Measurements from ENCODE around the gene DUS1L. TPM values are rescaled to one million over a fixed set of nuclear protein-coding genes. Genes with fewer than 3 reads are reported as not detected.
A peak's percentile ranks its signal among the peaks of the same experiment; 100 is the strongest.

The DUS1L gene
- total and polyA plus RNA-seq, 2 experiments from 2014 or later = 66.0 to 122 TPM

DNA sequence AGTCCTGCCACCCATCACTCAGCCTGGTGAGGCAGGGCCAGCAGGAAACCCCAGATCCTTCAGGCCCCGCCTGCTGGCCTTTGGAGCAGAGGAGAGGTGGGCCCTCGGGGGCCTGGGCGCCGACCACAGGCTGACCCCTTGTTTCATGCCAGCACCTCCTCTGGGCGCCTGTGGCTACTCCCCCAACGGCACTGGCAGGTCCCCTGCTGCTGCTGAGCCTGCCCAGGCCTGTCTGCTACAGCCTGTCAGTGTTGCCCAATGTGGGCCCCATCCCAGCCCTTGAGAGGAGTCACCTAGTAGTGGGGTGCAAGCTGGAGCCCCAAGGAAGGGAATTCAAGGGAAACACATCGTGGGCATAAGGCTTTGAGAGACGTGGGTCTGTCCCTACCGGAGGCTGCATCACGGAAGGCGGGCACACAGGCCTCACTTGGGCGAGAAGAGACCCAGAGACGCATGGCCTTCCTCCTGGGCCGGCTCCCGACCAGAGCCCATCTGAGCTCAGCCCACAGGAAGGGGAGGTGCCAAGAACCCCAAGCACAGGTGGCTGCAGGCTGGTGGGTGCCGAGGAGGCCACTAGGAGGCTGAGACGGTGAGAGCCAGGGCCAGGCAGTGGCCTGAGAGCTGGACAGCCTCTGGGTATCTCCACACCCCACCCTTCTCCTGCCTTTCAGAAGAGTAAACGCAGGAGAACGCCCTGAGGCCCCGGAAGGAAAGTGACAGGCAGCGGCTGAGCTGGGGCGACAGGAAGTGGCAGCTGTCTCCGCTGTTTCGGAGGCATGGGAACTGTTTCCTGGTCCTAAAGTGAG is 40.5 kb upstream of the DUS1L start:
- 0 out of 2 replicates have a peak, but pooled peaks cover 6% of the 10 kb centered on the region for H3F3A ChIP-seq (replicated peaks; ENCODE audit: low read depth)
- no peak for TF ChIP-seq EZH2 (IDR thresholded peaks at IDR 0.05; ENCODE audit: low read depth, unreplicated experiment)
- TF ChIP-seq ZNF114 (CRISPR knock-in tag; IDR thresholded peaks at IDR 0.05) = no peak
- TF ChIP-seq, protein P1, sequence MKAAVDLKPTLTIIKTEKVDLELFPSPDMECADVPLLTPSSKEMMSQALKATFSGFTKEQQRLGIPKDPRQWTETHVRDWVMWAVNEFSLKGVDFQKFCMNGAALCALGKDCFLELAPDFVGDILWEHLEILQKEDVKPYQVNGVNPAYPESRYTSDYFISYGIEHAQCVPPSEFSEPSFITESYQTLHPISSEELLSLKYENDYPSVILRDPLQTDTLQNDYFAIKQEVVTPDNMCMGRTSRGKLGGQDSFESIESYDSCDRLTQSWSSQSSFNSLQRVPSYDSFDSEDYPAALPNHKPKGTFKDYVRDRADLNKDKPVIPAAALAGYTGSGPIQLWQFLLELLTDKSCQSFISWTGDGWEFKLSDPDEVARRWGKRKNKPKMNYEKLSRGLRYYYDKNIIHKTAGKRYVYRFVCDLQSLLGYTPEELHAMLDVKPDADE (IDR thresholded peaks at IDR 0.05) = no peak
- TF ChIP-seq, protein P2, sequence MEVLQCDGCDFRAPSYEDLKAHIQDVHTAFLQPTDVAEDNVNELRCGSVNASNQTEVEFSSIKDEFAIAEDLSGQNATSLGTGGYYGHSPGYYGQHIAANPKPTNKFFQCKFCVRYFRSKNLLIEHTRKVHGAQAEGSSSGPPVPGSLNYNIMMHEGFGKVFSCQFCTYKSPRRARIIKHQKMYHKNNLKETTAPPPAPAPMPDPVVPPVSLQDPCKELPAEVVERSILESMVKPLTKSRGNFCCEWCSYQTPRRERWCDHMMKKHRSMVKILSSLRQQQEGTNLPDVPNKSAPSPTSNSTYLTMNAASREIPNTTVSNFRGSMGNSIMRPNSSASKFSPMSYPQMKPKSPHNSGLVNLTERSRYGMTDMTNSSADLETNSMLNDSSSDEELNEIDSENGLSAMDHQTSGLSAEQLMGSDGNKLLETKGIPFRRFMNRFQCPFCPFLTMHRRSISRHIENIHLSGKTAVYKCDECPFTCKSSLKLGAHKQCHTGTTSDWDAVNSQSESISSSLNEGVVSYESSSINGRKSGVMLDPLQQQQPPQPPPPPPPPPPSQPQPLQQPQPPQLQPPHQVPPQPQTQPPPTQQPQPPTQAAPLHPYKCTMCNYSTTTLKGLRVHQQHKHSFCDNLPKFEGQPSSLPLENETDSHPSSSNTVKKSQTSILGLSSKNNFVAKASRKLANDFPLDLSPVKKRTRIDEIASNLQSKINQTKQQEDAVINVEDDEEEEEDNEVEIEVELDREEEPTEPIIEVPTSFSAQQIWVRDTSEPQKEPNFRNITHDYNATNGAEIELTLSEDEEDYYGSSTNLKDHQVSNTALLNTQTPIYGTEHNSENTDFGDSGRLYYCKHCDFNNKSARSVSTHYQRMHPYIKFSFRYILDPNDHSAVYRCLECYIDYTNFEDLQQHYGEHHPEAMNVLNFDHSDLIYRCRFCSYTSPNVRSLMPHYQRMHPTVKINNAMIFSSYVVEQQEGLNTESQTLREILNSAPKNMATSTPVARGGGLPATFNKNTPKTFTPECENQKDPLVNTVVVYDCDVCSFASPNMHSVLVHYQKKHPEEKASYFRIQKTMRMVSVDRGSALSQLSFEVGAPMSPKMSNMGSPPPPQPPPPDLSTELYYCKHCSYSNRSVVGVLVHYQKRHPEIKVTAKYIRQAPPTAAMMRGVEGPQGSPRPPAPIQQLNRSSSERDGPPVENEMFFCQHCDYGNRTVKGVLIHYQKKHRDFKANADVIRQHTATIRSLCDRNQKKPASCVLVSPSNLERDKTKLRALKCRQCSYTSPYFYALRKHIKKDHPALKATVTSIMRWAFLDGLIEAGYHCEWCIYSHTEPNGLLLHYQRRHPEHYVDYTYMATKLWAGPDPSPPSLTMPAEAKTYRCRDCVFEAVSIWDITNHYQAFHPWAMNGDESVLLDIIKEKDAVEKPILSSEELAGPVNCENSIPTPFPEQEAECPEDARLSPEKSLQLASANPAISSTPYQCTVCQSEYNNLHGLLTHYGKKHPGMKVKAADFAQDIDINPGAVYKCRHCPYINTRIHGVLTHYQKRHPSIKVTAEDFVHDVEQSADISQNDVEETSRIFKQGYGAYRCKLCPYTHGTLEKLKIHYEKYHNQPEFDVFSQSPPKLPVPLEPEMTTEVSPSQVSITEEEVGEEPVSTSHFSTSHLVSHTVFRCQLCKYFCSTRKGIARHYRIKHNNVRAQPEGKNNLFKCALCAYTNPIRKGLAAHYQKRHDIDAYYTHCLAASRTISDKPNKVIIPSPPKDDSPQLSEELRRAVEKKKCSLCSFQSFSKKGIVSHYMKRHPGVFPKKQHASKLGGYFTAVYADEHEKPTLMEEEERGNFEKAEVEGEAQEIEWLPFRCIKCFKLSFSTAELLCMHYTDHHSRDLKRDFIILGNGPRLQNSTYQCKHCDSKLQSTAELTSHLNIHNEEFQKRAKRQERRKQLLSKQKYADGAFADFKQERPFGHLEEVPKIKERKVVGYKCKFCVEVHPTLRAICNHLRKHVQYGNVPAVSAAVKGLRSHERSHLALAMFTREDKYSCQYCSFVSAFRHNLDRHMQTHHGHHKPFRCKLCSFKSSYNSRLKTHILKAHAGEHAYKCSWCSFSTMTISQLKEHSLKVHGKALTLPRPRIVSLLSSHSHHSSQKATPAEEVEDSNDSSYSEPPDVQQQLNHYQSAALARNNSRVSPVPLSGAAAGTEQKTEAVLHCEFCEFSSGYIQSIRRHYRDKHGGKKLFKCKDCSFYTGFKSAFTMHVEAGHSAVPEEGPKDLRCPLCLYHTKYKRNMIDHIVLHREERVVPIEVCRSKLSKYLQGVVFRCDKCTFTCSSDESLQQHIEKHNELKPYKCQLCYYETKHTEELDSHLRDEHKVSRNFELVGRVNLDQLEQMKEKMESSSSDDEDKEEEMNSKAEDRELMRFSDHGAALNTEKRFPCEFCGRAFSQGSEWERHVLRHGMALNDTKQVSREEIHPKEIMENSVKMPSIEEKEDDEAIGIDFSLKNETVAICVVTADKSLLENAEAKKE (CRISPR knock-in tag; IDR thresholded peaks at IDR 0.05) = no peak
- TF ChIP-seq, protein P3, sequence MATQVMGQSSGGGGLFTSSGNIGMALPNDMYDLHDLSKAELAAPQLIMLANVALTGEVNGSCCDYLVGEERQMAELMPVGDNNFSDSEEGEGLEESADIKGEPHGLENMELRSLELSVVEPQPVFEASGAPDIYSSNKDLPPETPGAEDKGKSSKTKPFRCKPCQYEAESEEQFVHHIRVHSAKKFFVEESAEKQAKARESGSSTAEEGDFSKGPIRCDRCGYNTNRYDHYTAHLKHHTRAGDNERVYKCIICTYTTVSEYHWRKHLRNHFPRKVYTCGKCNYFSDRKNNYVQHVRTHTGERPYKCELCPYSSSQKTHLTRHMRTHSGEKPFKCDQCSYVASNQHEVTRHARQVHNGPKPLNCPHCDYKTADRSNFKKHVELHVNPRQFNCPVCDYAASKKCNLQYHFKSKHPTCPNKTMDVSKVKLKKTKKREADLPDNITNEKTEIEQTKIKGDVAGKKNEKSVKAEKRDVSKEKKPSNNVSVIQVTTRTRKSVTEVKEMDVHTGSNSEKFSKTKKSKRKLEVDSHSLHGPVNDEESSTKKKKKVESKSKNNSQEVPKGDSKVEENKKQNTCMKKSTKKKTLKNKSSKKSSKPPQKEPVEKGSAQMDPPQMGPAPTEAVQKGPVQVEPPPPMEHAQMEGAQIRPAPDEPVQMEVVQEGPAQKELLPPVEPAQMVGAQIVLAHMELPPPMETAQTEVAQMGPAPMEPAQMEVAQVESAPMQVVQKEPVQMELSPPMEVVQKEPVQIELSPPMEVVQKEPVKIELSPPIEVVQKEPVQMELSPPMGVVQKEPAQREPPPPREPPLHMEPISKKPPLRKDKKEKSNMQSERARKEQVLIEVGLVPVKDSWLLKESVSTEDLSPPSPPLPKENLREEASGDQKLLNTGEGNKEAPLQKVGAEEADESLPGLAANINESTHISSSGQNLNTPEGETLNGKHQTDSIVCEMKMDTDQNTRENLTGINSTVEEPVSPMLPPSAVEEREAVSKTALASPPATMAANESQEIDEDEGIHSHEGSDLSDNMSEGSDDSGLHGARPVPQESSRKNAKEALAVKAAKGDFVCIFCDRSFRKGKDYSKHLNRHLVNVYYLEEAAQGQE (IDR thresholded peaks at IDR 0.05; ENCODE audit: unreplicated experiment) = no peak
- TF ChIP-seq JUNB (IDR thresholded peaks at IDR 0.05; ENCODE audit: unreplicated experiment) = no peak
- peak; percentile 61 for TF ChIP-seq POLR2AphosphoS5 (IDR thresholded peaks at IDR 0.05; ENCODE audit: low read depth)
- TF ChIP-seq STAT1 (IDR thresholded peaks at IDR 0.05; ENCODE audit: unreplicated experiment) = no peak
- no peak for TF ChIP-seq CREB1 (CRISPR knock-in tag; IDR thresholded peaks at IDR 0.05; ENCODE audit: low read depth)
- TF ChIP-seq, protein P4, sequence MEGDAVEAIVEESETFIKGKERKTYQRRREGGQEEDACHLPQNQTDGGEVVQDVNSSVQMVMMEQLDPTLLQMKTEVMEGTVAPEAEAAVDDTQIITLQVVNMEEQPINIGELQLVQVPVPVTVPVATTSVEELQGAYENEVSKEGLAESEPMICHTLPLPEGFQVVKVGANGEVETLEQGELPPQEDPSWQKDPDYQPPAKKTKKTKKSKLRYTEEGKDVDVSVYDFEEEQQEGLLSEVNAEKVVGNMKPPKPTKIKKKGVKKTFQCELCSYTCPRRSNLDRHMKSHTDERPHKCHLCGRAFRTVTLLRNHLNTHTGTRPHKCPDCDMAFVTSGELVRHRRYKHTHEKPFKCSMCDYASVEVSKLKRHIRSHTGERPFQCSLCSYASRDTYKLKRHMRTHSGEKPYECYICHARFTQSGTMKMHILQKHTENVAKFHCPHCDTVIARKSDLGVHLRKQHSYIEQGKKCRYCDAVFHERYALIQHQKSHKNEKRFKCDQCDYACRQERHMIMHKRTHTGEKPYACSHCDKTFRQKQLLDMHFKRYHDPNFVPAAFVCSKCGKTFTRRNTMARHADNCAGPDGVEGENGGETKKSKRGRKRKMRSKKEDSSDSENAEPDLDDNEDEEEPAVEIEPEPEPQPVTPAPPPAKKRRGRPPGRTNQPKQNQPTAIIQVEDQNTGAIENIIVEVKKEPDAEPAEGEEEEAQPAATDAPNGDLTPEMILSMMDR (conservative IDR thresholded peaks at IDR 0.05; ENCODE audit: low read depth in 2 of 2) = peak; percentile 46 to 52
- no peaks in the 10 kb centered on the region for H3K9me2 ChIP-seq (ENCODE audit: insufficient read depth)
- no peaks in the 10 kb centered on the region for H4K20me1 ChIP-seq (replicated peaks; ENCODE audit: insufficient read depth)
- Mint-ChIP-seq H3K4me1 (peaks cover 40% of the 10 kb centered on the region), H3K36me3 (ENCODE audit: low read depth) (no peaks in the 10 kb centered on the region), H3K9me3 (peaks cover 2% of the 10 kb centered on the region; the same call in 2 of the 3 replicates), H3K27ac (peak overlapping the region; percentile 75), H3K27me3 (ENCODE audit: insufficient read depth, low read depth, poor library complexity) (peaks cover 46% of the 10 kb centered on the region), H3K4me3 (peak overlapping the region; percentile 32; the same call in 1 of the 3 replicates)
- no peaks in the 10 kb centered on the region; the same call in 1 of the 2 replicates for H3K79me2 ChIP-seq (replicated peaks; ENCODE audit: insufficient read depth)
- peaks cover 33% of the 10 kb centered on the region for H3K4me1 ChIP-seq (ENCODE audit: insufficient read depth)
- H3K4me3 ChIP-seq = peak overlapping the region; percentile 26; the same call in 1 of the 2 replicates
- H3K36me3 ChIP-seq (ENCODE audit: insufficient read depth) = no peaks in the 10 kb centered on the region
- peak overlapping the region; percentile 55 for H3K4me2 ChIP-seq
- H2AFZ ChIP-seq = no peak overlapping the region
- DNase-seq (ENCODE audit: low spot score) (peak; percentile 89), ATAC-seq (peak; percentile 73)
- H3K27me3 ChIP-seq (ENCODE audit: insufficient read depth) = 0 out of 2 replicates have a peak, but pooled peaks cover 4% of the 10 kb centered on the region
- no peak overlapping the region; the same call in 1 of the 2 replicates for H3K27ac ChIP-seq (ENCODE audit: low read depth)

All from GM23338 (cell line).